Activated CD8-positive, alpha-beta memory T cell treated with anti-CD3 and anti-CD28 coated beads for 4 hours (primary cell): ENCODE measurements around the gene OR5B12.
"Not testable (repeated sequence)": the region's sequence is repeated elsewhere in the genome, so short reads cannot be mapped to it uniquely, and the experiment has no call there.

Source experiments
- DNase-seq, 2 donors: peaks; one replicate each; pipeline ENCODE4 v3.0.0-alpha.2; 2020; ENCODE audit warnings: low read depth in 2 of 2

The OR5B12 gene

DNA sequence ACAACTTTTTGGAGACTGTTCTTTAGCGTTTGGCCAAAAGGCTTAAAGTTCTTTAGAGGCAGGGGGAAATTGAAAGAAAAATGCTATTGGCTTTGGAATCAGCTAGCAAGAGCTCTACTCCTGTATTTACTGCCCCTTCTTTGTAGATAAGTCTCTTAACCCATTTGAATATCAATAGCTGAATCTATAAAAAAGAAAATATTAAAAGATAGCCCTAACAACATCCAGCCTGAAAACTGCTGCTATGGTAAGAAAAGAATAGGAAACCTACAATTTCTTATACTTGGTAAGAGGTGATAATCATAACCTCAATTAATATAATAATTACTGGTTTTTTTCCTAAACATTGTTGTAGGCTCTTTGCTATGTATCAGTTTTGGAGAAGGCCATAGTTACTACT lies at the start of gene OR5B12:
Gene OR5B12 (minus strand): TSS at position 101 of the 400 bp plus-strand sequence. CDS start 2,085 bp downstream, outside the sequence.
- DNase-seq: no peak

DNA sequence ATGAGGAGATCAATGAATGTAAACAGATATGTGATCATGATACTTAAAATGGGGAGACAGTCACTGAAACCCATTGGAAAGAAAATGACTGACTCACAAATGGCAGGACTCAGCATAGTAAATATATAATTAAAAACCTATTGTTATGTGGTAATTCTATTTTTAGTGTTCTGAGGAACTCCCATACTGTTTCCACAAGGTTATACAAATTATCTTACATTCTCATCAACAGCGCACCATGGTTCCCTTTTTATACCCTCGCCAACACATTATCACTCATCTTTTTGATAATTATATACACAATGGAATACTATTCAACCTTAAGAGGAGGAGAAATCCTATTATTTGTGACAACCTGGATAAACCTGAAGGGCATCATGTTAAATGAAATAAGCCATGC lies 48.8 kb upstream of the OR5B12 start:
- DNase-seq: no peak

GRCh38 chr11:58487170-58487569 lies 45.1 kb upstream of the OR5B12 start:
- DNase-seq: no peak

DNA sequence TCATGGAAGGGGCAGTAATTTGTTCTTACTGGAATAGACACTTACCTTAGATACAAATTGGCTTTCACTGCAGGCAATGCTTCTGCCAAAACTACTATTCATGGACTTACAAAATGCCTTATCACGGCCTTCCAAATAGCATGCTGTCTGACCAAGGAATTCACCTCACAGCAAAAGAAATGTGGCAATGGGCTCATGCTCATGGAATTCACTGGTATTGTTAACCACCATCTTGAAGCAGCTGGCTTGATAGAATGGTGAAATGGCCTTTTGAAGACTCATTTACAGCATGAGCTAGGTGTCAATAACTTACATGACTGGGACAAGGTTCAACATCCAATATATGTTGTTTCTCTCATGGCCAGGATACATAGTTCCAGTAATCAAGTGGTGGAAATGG lies 43.9 kb upstream of the OR5B12 start:
- no peak for DNase-seq

DNA sequence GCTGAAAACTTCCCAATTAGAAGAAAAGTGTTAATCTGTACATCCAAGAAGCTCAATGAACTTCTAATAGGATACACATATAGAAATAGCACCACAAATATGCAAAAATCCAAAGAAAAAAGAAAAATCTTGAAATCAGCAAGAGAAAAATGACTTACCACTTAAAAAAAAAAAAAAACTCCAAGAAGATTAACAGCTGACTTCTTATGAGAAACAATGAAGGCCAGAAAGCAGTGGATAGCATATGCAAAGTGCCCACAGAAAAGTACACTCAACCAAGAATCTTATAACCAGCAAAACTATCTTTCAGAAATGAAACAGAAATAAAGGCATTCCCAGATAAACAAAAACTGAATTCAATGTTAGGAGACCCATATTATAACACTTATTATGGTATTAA lies 29.9 kb upstream of the OR5B12 start:
- no peak for DNase-seq

DNA sequence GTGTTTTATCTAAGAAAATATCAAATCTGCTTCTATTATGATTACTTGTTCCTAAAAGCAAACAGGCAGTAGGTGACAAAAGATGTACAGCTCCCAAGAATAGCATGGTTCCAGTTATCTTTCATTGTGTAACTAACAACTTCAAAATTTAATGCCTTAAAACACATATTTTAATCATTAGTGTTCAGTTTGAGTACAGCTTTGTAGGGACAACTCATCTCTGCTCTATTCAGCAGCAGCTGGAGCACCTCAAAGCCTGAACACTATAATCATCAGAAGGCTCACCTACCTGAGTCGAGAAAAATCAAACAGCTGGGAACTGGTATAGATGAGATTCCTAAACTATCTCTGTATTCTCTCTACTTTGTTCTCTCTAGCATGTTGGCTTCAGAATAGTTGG lies 24.3 kb upstream of the OR5B12 start:
- DNase-seq: no peak

DNA sequence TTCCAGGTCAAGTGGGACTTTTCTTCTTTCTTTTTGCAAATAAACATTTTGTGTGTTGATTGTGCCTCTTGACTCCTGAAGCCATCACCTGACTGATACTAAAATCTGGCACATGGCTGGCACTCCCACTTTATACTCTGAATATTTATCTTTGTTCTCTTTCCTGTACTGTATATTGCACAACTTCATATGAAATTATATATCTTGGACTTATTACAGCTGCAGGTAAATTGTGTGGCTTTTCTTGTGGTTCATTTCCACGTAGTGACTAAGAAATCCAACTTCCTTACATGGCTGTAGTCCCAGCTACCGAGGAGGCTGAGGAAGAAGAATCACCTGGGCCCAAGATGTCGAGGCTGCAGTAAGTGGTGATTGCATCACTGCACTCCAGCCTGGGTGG lies 23.7 kb upstream of the OR5B12 start:
- no peak for DNase-seq

- DNase-seq: no peak
Observed at GRCh38 chr11:58451585-58451984, 9.5 kb upstream of the OR5B12 start.

- no peak for DNase-seq
Observed at GRCh38 chr11:58446294-58446693, 4.3 kb upstream of the OR5B12 start.

DNA sequence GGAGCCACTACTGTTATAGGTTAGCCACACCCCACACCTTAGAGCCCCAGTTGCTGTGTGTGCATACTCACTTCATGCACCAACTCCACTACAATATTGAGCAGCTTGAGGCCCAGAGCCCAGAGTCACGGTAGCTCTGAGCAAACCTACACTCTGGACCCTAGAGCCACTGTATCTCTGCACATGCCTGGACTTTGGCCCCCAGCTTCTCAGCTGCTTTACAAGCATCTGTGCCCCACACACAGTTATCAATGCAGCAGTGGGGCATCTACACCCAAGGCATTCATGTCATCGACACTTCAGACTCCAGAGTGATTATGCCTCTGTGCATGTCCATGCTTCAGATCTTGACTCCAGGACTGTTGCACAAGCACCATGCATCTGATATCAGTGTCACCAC lies 2.3 kb upstream of the OR5B12 start:
- no peak for DNase-seq

DNA sequence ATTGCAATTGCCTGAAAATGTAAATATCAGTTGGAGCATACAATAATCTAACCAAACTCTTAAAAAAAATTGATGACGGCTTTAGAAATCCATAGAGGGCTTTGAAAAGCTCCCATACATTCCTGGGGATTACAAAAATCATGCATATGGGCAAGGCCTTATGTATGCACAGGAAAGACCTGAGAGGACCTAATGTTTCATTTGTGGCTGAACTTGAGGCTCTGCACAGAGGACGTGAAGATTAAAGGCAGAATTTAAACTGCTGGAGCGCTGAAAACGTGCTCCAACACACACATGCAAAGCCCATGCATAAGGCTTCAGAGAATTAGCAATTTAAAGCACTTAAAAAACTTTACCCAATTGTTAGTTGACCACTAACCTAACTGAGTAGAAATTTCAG lies 3.5 kb downstream of the OR5B12 start:
- no peak for DNase-seq

- no peak for DNase-seq
Observed at GRCh38 chr11:58434217-58434616, 7.8 kb downstream of the OR5B12 start.

DNA sequence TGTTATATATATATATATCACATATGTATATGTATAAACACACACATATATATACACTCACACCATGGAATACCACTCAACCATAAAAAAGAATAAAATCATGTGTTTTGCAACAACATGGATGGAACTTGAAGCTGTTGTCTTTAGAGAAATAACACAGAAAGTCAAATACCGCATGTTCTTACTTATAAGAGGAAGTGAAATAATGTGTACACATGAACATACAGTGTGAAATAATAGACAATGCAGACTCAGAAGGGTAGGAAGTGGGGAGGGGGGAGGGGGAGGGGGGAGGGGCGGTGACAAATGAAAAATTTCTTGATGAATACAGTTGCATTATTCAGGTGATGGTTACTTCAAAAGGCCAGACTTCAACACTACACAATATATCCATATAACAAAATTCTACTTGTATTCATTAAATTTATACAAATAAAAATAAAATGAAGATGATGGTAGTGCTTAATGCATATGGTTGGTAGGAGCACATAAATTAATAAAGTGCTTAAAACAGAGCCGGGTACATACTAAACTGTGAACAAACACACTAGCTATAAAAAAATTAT lies 8.3 kb downstream of the OR5B12 start:
- DNase-seq: no peak

- no peak for DNase-seq
Observed at GRCh38 chr11:58429273-58429672, 12.8 kb downstream of the OR5B12 start.

GRCh38 chr11:58428021-58428420 lies 14.0 kb downstream of the OR5B12 start, which contains the start of gene OR5B2:
TSS of gene OR5B2 (minus strand) at chr11:58428121. CDS start at chr11:58423261, 4,860 bp downstream.
- no peak for DNase-seq

- no peak for DNase-seq
Observed at GRCh38 chr11:58406774-58407173, 35.3 kb downstream of the OR5B12 start, which contains the start of gene OR5B3. TSS of gene OR5B3 (minus strand) at chr11:58406874. CDS start at chr11:58403409, 3,465 bp downstream.

DNA sequence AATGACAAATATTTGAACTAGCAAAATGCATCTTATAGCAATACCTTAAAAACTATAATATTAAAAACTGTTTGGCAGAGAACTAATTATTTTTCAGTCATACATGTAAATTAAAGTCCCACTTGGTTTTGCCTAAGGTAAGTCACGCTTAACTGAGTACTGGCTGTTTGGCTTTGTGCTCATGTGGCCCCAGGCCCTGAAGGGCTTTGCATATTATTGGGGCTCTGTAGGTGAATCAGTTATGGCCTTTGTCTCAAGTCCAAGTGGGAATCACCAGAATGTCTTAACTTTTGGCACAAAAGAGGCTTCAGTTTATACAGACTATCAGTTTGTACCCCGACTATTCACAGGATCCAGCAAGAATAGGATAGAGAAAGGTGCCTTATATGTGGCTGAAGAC lies 42.4 kb downstream of the OR5B12 start:
- not testable (repeated sequence) for DNase-seq

DNA sequence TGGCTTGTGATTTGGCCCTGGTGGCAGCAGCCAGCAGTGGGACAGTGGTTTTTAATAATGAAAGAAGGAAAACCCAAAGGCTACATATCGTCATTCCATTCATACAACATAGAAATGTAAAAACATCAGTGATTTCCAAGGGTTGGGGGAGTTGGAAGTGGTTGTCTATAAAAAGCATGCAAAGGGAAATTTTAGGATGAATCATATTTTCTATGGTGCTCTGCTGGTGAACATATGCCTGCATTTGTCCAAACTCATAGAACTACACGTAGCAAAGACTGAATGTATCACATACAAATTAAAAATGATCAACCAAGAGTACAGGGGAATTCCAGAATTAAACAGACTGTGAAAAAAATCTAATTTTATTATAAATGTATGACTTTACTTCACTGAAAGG lies 46.5 kb downstream of the OR5B12 start:
- no peak for DNase-seq

DNA sequence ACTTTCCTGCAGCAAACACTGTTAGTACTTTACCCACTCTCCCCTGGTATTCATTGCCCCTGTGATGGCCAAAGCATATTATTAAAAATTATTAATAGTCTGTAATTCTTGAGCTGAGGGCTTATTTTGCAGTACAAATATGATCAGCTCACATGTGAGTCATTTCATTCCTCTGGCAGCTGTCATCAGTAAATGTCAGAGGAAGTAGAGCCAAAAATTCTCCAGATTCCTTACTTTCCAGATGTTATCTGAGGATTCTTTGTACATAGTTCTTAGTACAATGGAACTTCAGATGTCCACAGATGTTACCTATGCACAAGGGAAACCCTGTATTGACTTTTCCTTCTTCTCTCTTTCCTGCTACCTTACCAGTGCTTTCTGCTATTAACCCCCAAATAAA lies 47.8 kb downstream of the OR5B12 start:
- no peak for DNase-seq

GRCh38 chr11:58392746-58393145 lies 49.3 kb downstream of the OR5B12 start:
- no peak for DNase-seq

DNA sequence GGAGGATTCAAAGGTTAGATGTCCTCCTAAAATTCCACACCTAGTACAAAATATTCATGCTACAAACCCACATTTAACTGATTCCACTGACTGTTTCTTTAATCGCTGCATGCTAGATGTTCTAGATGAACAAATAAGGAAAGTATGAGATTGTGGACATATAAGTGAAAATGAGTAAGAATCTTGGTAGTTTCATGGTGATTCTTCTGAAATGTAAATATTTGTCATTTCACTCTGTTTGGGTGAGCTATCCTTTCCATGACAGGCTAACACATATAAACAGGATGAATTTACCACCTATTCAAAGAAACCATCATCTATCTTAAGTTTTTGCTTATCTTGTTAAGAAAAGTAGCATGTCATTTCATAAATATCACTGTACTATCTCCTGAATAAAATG lies 50.2 kb downstream of the OR5B12 start:
- DNase-seq: no peak

GRCh38 chr11:58390551-58391063 lies 51.4 kb downstream of the OR5B12 start:
- no peak for DNase-seq
